ENCODE results near the gene ATG14.
"Not testable (repeated sequence)": the region's sequence is repeated elsewhere in the genome, so short reads cannot be mapped to it uniquely, and the experiment has no call there.

The ATG14 gene

DNA sequence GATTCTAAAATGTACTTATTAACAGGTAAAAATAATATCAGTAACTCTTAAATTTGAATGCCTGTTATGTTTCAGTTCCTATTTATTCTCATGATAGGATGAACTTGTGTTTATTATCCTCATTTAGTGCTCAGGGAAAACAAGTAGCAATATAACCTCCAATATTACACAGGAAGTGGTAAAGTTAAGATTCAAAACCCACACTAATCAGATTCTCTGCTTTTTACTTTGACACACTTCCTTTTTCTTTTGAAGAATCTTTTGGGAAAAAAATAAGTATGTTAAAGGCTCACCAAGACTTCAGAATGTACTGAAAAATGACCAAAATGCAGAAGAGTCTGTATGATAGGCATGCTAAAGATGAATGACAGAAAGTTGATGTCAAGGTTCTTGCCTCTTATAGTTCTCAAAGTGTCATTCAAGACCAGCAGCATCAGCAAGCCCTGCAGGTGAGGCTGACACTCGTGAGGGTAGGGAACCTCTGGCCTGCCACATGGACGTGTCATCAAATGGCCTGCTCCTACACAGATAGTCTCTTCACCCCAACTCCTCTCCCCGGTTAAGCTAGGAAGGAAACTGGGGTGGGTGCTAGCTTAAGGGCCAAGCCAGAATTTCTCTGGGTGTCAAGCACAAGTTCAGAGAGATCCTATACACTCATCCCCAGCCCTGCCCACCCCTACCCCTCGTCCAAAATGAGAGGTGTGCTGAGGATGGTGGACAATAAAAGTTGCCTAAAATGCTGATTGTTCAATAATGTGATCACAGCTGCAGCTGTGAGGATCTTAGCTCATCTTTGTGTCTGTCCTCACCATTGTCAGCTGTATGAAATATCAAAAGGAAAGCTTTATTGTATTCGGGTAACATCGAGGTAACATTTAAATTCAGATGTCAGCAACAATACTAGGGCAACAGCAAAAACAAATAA, 22.5 kb upstream of the ATG14 start:
- DNase-seq: peak in 1 of 2 experiments; percentile 30

- DNase-seq: no peak
Observed at GRCh38 chr14:55432628-55433027, 21.0 kb upstream of the ATG14 start.

- peak in 1 of 2 experiments; percentile 30 for DNase-seq
Observed at GRCh38 chr14:55430024-55430690, 18.5 kb upstream of the ATG14 start.

- DNase-seq: no peak
Observed at GRCh38 chr14:55427439-55427838, 15.8 kb upstream of the ATG14 start.

DNA sequence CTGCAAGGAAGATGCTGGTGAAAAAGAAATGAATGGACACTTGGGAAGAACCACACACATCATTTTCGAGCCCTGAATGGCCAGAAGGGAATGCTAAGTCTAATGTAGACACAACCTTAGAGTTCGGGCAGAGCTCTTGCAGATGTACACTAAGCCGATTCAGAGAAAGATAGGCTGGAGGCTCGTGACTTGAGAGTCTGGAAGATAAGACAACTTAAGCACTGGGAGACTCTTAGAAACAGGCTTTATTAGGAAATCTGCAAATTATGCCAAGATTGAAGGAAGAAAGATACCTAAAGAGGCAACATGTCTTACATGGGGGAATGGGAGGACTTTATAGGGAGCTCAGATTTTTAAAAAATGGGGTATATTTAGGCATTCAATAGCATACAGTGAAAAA, 15.3 kb upstream of the ATG14 start:
- DNase-seq: no peak

- DNase-seq: no peak
Observed at GRCh38 chr14:55425091-55425490, 13.5 kb upstream of the ATG14 start.

GRCh38 chr14:55423969-55424368, 12.3 kb upstream of the ATG14 start:
- no peak for DNase-seq

DNA sequence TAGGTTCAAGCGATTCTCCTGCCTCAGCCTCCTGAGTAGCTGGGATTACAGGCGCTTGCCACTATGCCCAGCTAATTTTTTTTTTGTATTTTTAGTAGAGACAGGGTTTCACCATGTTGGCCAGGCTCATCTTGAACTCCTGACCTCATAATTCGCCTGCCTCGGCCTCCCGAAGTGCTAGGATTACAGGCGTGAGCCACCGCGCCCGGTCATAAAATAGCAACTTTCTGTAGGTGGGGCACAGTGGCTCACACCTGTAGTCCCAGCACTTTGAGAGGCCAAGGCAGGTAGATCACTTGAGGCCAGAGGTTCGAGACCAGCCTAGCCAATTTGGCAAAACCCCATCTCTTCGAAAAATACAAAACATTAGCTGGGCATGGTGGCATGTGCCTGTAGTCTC, 10.7 kb upstream of the ATG14 start:
- DNase-seq: not testable (repeated sequence)

GRCh38 chr14:55419663-55420062, 8.0 kb upstream of the ATG14 start:
- DNase-seq: no peak

DNA sequence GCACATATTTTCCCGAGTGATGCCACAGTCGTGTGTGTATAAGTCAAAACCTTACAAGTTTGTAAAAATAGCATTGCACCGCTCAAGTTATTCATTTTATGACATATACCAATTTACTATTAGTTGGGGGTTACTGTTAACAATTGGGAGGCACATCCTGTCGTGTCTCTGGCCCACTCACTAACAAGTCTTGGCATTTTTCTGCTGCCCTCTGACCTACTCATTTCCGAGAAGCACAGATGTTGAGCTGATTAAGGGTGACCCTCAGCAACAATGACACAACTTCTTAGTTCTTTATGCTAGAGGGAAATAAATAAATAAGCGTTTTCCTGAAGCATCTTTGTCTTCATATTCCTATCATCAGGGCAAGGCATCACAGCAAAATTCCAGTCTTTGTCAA, 6.8 kb upstream of the ATG14 start:
- DNase-seq: no peak

- no peak for DNase-seq
Observed at GRCh38 chr14:55417955-55418354, 6.3 kb upstream of the ATG14 start.

- peak; percentile 32 to 40 for DNase-seq
Observed at GRCh38 chr14:55416866-55417265, 5.2 kb upstream of the ATG14 start.

GRCh38 chr14:55414551-55414950, 2.9 kb upstream of the ATG14 start:
- no peak for DNase-seq

DNA sequence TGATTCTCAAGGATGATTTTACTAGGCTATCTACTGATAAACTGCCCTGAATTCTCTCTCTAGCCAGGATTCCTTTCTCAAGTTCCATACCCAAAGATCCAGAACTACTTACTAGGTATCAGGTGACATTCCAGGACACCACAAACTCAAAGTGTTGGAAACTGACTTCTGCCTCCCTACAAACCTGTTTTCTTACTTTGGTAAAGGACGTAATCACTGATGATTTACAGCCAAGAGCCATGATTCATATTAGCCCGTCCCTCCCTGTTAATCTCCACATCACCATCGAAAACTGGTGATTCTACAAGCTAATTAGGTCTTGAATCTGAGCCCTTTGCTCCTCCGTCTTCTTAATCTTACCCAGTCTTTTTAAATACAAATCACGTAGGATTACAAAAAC, 1.0 kb upstream of the ATG14 start:
- no peak for DNase-seq

DNA sequence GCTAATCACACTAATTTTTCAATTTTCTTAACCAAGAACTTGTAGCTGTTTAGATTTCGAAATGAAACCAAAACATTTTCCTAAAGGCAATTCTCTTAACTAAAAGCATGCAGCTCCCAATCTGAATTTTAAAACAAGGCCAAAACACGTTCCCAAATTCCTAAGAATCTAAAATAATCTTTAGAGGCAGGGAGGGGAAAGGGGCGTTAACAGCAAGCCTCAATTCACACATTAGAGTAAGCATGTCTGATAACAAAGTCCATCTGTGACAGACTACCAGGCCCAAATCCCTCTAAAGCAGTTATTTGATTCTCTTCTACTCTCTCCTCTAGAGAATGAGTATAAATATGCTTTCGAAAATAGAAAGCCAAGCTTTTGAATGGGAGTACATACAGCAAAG, 754 bp downstream of the ATG14 start:
- DNase-seq: no peak

DNA sequence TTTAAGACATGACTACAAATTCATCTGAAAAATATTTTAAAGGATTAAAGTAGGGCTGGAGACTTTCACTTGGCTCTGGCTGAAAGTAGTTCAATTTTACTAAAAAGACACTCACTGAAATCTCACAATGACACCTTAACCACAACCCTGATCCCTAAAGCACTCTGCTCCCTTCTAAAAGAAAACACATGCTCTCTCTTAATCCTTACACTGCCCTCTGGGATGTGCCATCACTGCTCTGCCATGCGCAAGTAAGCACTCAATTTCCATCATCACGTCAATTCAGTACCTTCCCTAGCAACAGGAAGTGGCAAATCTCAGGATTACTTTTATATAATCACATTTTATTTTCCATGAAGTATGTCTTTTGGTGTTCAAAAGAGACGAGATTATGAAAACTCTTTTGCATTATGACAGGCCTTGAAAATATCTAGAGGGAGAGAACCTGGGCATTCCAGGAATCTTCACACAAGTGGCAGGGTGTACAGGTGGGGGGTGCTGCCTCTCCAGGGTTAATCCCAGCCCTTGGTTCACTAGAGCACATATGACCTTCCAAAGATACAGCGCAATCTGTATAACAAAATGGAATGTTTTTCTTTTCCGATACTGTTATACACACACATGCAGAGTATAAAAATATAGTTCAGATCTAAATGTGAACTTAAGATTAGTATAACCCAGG, 7.3 kb downstream of the ATG14 start:
- DNase-seq: no peak

DNA sequence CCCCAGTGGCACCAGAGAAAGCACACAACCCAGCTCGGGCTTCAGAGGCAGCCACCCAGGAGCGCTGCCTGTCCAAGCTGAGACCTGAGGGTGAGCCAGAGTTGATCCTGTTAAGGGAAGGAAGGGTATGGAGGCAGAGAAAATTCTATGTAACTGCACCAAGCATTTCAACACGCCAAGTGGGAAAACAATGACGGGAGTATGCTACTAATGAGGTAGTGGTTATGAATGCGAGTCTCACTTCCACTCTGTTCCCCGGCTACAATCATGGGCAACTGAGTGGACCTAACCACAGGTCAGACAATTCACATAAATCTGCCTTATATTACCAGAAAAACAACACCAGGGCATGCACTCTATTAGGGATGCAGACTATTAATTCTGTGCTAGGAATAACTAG, 9.9 kb downstream of the ATG14 start:
- DNase-seq: no peak

DNA sequence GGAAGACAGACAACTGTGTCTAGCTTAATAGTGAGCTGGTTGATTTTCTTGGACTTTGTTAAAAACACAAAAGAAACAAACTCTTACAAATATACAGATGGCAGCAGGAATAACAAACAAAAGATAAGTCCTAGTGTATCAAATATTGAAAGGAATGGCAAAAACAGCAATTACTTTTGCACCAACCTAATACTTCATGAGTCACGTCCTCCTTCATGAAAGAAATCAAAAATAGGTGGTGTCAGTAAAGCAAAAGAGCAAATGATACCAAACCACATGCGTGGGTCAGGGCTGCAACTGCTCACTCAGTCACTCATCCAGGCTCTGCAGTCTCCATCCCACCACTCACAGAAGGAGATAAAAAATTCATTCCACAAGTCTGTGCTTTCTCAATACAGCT, 11.8 kb downstream of the ATG14 start:
- no peak for DNase-seq

DNA sequence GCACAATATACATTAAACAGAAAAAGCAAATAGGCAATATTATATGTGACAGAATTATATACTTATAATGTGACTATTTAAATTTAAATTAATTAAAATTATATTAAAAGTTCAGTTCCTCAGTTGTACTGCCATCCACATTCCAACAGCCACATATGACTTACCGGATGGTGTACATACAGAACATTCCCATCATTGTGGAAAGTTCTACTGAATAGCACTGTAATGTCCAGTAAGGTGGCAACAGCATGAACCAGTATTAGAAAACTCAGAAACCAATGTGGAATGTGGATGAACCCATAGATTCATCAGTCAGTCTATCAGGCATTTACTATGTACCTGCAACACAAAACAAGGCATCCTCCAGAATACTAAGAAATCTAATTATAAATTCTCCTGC, 12.4 kb downstream of the ATG14 start:
- no peak for DNase-seq

GRCh38 chr14:55398679-55399078, 13.0 kb downstream of the ATG14 start:
- DNase-seq: no peak

DNA sequence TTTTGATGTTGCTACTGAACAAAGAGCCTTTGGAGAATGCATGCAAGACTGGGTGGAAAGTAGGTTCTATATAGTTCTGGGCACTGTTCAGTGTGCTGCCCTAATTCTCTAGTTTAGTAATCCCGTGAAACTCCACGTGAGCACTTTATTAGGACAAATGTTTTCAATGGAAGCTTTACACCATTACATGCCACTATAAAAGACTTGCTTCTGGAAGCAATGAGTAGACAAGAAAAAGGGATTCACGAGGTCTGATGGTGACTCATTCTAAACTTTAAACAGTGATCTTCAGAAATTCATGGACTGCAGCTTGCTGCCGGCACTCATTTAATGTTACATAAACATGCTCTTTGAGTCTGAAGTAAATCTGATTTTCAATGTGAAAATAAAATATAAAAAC, 22.3 kb downstream of the ATG14 start:
- no peak for DNase-seq

DNA sequence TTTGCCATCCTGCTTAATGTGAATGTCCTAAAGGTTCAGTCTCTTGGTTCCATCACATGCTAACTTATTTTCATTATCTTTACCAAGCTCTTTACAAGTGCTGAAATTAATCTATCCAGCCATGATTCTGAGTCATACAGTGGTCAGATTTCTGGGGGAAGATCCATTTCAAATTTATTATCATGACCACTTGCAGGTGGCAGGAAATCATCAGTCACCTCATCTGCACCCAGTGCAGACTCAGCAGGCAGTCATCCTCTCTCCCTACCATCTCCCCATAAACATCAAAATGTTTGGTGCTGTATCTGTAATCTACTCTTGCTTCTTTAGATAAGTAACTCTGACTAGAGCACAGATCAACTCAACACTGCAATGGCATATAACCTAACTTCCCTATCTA, 23.5 kb downstream of the ATG14 start:
- DNase-seq: no peak

DNA sequence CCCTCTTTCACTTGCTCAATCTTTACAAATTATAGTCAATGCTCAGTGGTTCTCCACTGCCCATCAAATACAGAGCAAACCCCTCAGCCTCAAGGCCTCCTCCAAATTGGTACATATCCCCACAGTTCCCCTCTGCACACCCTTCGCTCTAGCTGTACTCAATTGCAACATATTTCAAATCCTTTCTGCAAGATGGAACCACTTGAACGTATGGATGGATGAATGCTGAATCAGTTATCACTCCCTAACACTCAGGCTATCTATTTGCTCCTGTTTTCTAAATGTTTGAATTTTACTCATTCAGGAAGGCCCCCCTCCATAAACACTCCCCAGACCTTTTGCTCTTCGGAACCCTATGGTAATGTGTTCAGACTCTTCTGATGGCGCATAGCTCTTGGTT, 24.5 kb downstream of the ATG14 start:
- no peak for DNase-seq

Measured in activated CD4-positive, alpha-beta T cell treated with anti-CD3 and anti-CD28 coated beads, Interleukin-2, amount 50 U/mL, for 48 hours (primary cell).